OCI-M1 (cell line): Measurements from ENCODE around the gene BRD7.
"Not testable (repeated sequence)": the region's sequence is repeated elsewhere in the genome, so short reads cannot be mapped to it uniquely, and the experiment has no call there.

ENCODE experiments used
- DNase-seq: peaks from one replicate; lab custom pipeline; 2025; lab: John Stamatoyannopoulos, UW

BRD7 gene

GRCh38 chr16:50354629-50355456 is 13.9 kb downstream of the BRD7 start:
- peak; percentile 21 for DNase-seq

DNA sequence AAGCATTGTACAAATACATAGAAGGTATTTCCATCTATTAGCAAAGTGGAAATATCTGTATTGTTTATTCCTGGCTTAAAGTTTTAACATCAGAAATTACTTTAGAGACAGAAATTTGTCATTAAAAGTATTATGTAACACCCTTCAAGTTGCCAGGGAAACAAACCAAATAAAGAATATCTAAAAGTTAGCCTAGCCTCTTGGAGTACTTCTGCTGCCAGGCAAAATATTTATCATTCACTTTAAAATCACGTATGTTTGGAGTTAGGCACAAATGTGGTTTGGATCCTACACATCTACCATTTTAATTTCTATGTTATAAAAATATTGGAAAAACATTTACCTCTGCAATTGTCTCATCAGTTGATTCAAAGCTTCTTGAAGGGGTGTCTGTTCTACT is 14.7 kb downstream of the BRD7 start:
- no peak for DNase-seq

DNA sequence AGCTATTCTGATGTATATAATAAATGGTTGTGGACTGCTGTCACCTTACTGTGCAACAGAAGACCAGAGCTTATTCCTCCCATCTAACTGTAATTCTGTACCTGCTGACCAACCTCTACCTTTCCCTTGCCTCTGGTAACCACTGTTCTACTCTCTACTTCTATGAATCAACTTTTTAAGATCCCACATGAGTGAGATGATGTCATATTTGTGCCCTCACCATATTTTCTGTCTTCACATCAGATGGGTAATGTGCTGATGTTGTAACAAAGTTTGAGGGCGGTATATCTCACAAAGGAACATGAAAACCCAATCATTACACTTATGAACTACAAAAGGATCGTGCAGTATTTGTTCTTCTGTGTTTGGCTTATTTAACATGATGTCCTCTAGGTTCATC is 16.8 kb downstream of the BRD7 start:
- no peak for DNase-seq

GRCh38 chr16:50351116-50351515 is 17.7 kb downstream of the BRD7 start:
- DNase-seq = no peak

DNA sequence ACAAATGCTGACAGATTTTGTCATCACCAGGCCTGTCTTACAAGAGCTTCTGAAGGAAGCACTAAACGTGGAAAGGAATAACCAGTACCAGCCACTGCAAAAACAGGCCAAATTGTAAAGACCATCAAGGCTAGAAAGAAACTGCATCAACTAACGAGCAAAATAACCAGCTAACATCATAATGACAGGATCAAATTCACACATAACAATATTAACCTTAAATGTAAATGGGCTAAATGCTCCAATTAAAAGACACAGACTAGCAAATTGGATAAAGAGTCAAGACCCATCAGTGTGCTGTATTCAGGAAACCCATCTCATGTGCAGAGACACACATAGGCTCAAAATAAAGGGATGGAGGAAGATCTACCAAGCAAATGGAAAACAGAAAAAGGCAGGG is 23.6 kb downstream of the BRD7 start:
- DNase-seq = not testable (repeated sequence)

- DNase-seq = not testable (repeated sequence)
Measured at GRCh38 chr16:50343566-50343965, 25.2 kb downstream of the BRD7 start.

DNA sequence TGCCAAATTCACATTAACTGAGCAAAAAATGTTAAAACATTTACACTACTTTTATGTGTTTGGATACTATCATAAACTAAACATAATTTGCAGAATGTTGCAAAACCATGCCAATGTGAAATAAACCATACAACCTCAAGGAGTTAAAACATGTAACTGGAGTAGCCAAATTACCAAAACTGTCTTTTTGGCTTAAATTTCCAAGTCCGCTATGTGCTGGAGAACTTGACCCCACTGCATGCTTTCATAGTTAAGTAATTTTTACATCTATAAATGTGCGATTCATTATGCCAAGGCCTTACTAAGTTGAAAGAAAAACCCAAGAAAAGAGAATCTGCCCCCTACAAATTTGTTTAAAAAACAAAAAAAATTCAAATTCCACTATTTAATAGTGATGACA is 28.2 kb downstream of the BRD7 start:
- no peak for DNase-seq

DNA sequence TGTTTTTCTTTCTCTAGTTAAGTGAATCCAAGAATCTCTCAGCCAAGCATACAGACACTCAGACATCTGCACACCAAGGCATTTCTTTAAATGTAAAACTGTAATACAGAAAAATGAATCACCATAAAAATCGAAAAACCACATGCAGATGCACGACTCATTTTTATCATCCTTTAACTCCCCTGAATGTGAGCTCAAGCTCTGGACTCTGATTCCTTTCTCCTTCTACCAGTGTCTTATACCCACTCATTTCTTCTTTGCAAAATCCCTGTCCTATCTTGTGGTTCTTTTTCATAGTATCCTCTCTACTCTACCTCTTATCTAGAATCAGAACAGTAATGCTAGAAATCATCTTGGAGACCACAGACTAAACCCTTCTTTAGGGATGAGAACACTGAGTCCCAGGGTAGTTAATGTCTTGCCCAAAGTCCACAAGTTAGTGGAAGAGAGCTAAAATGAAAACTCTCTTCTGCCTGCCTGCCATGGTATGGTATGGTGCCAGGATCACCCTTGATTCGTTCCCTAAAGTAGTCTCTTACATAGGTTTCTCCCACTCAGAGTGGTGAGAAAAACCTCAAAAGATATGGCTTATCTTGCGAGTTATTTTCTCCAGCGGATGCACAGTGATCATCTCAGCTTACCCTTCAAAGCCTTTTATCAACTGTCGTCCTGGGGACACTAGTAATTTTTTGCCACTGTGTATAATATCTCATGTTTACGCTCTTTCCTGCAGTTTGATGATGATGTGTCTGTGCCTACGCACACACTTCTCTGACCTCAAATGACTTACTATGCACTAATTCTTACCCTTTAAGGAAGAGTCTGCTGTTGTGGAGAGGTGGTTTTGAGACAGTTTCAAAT is 30.2 kb downstream of the BRD7 start:
- DNase-seq = peak; percentile 55

DNA sequence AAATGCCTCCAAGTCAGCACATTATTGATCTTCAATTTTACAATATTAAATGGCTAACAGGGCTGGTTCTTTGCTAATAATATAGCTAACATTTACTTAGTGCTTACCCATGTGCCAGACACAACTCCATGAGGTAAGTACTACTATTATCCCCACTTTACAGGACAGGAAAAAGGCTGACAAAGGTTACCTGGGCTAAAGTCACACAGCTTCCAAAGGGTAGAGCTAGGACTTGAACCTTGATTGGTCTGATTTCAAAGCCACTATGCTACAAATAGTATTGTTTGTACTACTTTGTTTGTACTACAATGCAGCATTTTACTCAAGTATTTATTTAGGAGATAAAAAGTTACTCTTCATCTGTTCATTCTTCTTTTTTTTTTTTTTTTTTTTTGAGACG is 31.9 kb downstream of the BRD7 start:
- DNase-seq = no peak

GRCh38 chr16:50335196-50335958 is 33.4 kb downstream of the BRD7 start:
- DNase-seq = no peak

GRCh38 chr16:50334106-50334975 is 34.4 kb downstream of the BRD7 start:
- DNase-seq = no peak

DNA sequence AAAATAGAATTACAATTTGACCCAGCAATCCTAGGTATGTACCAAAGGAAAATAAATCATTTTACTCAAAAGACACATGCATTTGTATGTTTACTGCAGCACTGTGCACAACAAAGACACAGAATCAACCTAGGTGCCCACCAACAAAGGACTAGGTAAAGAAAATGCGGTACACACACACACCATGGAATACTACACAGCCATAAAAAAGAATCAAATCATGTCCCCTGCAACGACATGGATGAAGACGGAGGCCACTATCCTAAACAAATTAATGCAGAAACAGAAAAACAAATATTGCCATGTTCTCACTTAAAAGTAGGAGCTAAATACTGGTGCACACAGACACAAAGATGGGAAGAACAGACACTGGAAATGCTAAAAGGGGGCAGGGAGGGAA is 36.2 kb downstream of the BRD7 start:
- DNase-seq = no peak

GRCh38 chr16:50331570-50331969 is 37.2 kb downstream of the BRD7 start:
- DNase-seq = no peak

DNA sequence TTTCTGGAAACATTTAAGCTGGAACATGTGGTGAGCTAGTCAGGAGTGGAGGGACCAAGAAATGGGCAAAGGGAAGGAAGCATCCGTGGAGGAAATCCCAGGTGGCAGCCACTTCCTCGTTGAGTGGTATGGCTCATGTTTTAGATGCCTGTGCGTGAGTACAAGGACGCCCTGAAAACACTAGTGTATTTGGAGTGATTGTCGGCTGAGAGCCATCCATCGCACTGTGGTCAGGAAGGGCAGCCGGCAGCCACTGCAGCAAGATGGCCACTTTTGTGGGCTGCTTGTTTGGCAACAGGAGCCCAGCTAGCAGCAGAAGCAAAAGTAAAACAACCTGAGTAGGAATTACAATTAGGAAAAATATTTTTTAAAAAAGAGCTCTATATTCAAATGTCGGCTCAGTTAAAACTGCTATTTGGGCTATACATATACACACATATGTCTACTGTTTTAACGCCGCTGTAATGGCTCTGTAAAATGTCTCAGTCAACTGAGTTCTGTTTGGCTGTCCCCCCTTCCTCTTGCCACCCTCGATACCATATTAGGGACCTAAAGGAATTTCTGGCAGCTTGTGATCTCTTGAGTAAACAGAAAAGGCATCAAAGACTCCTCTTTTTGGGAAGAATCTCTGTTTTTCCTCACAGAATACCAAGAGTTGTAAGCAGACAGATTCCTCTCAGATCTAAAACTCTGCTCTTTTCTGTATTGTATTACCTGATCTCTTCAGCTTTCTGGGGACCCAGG is 39.2 kb downstream of the BRD7 start:
- no peak for DNase-seq

- DNase-seq = peak; percentile 37
Measured at GRCh38 chr16:50326835-50327465, 41.8 kb downstream of the BRD7 start.

GRCh38 chr16:50326264-50326663 is 42.5 kb downstream of the BRD7 start:
- no peak for DNase-seq

GRCh38 chr16:50324345-50324744 is 44.4 kb downstream of the BRD7 start:
- DNase-seq = no peak

- peak; percentile 39 for DNase-seq
Measured at GRCh38 chr16:50323335-50324011, 45.3 kb downstream of the BRD7 start.

GRCh38 chr16:50322333-50322732 is 46.5 kb downstream of the BRD7 start:
- no peak for DNase-seq

DNA sequence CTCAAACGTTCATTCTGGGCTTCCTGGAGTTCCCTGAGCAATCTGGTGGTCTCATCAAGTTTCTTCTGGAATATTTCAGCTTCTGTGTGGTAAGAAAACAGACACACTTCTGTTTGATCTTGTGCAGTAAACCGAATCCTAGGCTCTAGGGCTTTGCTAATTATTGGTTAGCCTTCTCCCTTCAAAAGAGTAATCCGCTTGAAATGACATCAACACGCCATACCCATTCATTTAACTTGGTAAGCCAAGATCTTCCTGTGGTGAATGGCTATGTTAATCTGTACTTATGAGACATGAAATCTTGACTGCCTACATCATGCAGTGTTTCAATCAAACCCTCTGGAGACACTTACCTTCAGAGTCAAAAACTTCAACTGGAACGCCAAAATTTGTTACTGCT is 48.5 kb downstream of the BRD7 start:
- DNase-seq = no peak
